ENCODE results near the gene MAPKAPK2.

Gene MAPKAPK2

DNA sequence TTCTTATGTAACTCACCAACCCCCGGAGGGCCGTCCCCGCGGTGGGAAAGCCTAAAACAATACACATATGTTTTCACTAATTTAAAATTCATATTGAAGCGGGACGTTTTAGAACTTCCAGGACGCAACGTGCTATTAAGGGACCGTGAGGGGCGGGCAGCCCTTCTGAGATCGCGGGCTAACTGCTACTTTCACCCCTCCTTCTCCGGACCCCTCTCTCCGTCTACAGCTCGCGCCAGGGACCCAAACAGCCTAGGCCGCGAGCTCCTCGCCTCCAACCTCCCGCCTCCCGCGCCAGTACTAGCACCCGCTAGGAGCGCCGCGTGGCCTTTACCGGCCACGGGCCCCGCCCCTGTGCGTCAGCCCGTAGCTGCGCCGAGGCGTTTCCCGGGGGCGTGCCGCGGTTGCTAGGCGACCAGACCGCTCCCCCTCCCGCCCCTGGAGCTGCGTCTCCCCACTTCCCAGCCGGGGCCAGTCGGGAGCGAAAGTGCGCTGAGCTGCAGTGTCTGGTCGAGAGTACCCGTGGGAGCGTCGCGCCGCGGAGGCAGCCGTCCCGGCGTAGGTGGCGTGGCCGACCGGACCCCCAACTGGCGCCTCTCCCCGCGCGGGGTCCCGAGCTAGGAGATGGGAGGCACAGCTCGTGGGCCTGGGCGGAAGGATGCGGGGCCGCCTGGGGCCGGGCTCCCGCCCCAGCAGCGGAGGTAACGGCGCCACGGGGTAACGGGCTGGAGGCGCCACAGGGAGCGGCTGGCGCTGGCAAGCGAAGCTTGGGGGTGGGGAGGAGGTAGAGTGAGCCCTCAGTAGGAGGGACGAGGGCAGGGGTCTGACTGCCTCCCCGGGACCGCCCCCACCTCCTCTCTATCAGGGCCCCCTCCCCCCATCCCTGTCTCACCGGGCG is 49.4 kb upstream of the MAPKAPK2 start, which contains the start of gene DYRK3:
Gene DYRK3 (plus strand): TSS at position 457 of the 898 bp plus-strand sequence. CDS start 168 bp downstream, at position 625.
- H3K4me3 ChIP-seq (ENCODE audit: low read depth, low read length), result peak within 1 kb of the TSS; percentile 88
- no peaks in the 10 kb centered on the region for H3K9me3 ChIP-seq (ENCODE audit: control insufficient read depth, insufficient read depth, low read depth, low read length)
- H3K4me1 ChIP-seq (ENCODE audit: control insufficient read depth, insufficient read depth, low read length), result peaks cover 11% of the 10 kb centered on the region
- CTCF ChIA-PET, result interaction anchor here (0.6 to 12.7 kb wide), 20 partner anchors 10 to 1265 kb away, joined by 3 to 380 read pairs (median 5); partner anchors contain the start of gene EIF2D
- peaks cover 5 to 16% of the 10 kb centered on the region in 2 experiments; a peak in 2 of 3 replicates for H3K36me3 ChIP-seq (ENCODE audit: control insufficient read depth in 2 of 2, insufficient read depth in 1 of 2, low read length in 2 of 2)
- peak within 1 kb of the TSS; percentile 56; the same call in 1 of the 2 replicates for H3K27ac ChIP-seq (ENCODE audit: extremely low read depth, low read depth, low read length)
- POLR2A ChIA-PET, result interaction anchor here (0.6 to 2.4 kb wide), 12 partner anchors 12 to 1233 kb away, joined by 3 to 19 read pairs (median 7); partner anchors contain the start of genes EIF2D and MAPKAPK2
- TF ChIP-seq ZNF664 (tag by site-specific recombination; IDR thresholded peaks at IDR 0.05) (no peak), MEIS1 (CRISPR knock-in tag; IDR thresholded peaks at IDR 0.05; ENCODE audit: borderline replicate concordance) (no peak), ZNF585B (tag by site-specific recombination; IDR thresholded peaks at IDR 0.05) (no peak), ZBTB20 (tag by site-specific recombination; IDR thresholded peaks at IDR 0.05) (peak; percentile 92), EGR2 (tag by site-specific recombination; IDR thresholded peaks at IDR 0.05; ENCODE audit: low read depth) (peak; percentile 95), ZNF670 (tag by site-specific recombination; IDR thresholded peaks at IDR 0.05; ENCODE audit: low read depth) (no peak), ZNF776 (tag by site-specific recombination; IDR thresholded peaks at IDR 0.05; ENCODE audit: borderline replicate concordance) (no peak), ZNF292 (tag by site-specific recombination; IDR thresholded peaks at IDR 0.05; ENCODE audit: borderline replicate concordance, low read depth) (no peak), ZNF175 (tag by site-specific recombination; IDR thresholded peaks at IDR 0.05) (no peak), ZNF600 (tag by site-specific recombination; IDR thresholded peaks at IDR 0.05) (peak; percentile 98), ZNF791 (tag by site-specific recombination; IDR thresholded peaks at IDR 0.05) (no peak), ZNF239 (tag by site-specific recombination; IDR thresholded peaks at IDR 0.05) (no peak), ZBTB7A (tag by site-specific recombination; IDR thresholded peaks at IDR 0.05; ENCODE audit: low read depth) (no peak), IKZF3 (tag by site-specific recombination; IDR thresholded peaks at IDR 0.05) (peak; percentile 83), ZNF626 (tag by site-specific recombination; IDR thresholded peaks at IDR 0.05) (no peak), ZNF350 (tag by site-specific recombination; IDR thresholded peaks at IDR 0.05) (no peak), ZNF223 (tag by site-specific recombination; IDR thresholded peaks at IDR 0.05) (no peak), HOXA7 (CRISPR knock-in tag; IDR thresholded peaks at IDR 0.05; ENCODE audit: borderline replicate concordance) (no peak), ZNF23 (tag by site-specific recombination; IDR thresholded peaks at IDR 0.05; ENCODE audit: borderline replicate concordance) (no peak), KLF9 (tag by site-specific recombination; IDR thresholded peaks at IDR 0.05; ENCODE audit: low read depth) (peak; percentile 99)
- TF ChIP-seq, protein P1, sequence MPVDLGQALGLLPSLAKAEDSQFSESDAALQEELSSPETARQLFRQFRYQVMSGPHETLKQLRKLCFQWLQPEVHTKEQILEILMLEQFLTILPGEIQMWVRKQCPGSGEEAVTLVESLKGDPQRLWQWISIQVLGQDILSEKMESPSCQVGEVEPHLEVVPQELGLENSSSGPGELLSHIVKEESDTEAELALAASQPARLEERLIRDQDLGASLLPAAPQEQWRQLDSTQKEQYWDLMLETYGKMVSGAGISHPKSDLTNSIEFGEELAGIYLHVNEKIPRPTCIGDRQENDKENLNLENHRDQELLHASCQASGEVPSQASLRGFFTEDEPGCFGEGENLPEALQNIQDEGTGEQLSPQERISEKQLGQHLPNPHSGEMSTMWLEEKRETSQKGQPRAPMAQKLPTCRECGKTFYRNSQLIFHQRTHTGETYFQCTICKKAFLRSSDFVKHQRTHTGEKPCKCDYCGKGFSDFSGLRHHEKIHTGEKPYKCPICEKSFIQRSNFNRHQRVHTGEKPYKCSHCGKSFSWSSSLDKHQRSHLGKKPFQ (tag by site-specific recombination; IDR thresholded peaks at IDR 0.05), result no peak
- TF ChIP-seq, protein P2, sequence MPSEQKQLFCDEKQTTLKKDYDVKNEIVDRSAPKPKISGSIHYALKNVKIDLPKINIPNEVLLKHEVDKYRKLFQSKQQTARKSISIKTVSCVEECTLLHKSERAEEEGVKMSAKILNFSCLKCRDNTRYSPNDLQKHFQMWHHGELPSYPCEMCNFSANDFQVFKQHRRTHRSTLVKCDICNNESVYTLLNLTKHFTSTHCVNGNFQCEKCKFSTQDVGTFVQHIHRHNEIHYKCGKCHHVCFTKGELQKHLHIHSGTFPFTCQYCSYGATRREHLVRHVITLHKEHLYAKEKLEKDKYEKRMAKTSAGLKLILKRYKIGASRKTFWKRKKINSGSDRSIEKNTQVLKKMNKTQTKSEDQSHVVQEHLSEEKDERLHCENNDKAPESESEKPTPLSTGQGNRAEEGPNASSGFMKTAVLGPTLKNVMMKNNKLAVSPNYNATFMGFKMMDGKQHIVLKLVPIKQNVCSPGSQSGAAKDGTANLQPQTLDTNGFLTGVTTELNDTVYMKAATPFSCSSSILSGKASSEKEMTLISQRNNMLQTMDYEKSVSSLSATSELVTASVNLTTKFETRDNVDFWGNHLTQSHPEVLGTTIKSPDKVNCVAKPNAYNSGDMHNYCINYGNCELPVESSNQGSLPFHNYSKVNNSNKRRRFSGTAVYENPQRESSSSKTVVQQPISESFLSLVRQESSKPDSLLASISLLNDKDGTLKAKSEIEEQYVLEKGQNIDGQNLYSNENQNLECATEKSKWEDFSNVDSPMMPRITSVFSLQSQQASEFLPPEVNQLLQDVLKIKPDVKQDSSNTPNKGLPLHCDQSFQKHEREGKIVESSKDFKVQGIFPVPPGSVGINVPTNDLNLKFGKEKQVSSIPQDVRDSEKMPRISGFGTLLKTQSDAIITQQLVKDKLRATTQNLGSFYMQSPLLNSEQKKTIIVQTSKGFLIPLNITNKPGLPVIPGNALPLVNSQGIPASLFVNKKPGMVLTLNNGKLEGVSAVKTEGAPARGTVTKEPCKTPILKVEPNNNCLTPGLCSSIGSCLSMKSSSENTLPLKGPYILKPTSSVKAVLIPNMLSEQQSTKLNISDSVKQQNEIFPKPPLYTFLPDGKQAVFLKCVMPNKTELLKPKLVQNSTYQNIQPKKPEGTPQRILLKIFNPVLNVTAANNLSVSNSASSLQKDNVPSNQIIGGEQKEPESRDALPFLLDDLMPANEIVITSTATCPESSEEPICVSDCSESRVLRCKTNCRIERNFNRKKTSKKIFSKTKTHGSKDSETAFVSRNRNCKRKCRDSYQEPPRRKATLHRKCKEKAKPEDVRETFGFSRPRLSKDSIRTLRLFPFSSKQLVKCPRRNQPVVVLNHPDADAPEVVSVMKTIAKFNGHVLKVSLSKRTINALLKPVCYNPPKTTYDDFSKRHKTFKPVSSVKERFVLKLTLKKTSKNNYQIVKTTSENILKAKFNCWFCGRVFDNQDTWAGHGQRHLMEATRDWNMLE (tag by site-specific recombination; conservative IDR thresholded peaks at IDR 0.05; ENCODE audit: low read depth), result no peak
- TF ChIP-seq, protein P3, sequence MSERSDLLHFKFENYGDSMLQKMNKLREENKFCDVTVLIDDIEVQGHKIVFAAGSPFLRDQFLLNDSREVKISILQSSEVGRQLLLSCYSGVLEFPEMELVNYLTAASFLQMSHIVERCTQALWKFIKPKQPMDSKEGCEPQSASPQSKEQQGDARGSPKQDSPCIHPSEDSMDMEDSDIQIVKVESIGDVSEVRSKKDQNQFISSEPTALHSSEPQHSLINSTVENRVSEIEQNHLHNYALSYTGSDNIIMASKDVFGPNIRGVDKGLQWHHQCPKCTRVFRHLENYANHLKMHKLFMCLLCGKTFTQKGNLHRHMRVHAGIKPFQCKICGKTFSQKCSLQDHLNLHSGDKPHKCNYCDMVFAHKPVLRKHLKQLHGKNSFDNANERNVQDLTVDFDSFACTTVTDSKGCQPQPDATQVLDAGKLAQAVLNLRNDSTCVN (tag by site-specific recombination; optimal IDR thresholded peaks at IDR 0.05), result peak; percentile 99
- TF ChIP-seq, protein P4, sequence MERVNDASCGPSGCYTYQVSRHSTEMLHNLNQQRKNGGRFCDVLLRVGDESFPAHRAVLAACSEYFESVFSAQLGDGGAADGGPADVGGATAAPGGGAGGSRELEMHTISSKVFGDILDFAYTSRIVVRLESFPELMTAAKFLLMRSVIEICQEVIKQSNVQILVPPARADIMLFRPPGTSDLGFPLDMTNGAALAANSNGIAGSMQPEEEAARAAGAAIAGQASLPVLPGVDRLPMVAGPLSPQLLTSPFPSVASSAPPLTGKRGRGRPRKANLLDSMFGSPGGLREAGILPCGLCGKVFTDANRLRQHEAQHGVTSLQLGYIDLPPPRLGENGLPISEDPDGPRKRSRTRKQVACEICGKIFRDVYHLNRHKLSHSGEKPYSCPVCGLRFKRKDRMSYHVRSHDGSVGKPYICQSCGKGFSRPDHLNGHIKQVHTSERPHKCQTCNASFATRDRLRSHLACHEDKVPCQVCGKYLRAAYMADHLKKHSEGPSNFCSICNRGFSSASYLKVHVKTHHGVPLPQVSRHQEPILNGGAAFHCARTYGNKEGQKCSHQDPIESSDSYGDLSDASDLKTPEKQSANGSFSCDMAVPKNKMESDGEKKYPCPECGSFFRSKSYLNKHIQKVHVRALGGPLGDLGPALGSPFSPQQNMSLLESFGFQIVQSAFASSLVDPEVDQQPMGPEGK (tag by site-specific recombination; IDR thresholded peaks at IDR 0.05), result peak; percentile 97
- TF ChIP-seq, protein P5, sequence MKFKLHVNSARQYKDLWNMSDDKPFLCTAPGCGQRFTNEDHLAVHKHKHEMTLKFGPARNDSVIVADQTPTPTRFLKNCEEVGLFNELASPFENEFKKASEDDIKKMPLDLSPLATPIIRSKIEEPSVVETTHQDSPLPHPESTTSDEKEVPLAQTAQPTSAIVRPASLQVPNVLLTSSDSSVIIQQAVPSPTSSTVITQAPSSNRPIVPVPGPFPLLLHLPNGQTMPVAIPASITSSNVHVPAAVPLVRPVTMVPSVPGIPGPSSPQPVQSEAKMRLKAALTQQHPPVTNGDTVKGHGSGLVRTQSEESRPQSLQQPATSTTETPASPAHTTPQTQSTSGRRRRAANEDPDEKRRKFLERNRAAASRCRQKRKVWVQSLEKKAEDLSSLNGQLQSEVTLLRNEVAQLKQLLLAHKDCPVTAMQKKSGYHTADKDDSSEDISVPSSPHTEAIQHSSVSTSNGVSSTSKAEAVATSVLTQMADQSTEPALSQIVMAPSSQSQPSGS (tag by site-specific recombination; IDR thresholded peaks at IDR 0.05; ENCODE audit: low read depth), result no peak

All from HEK293 (cell line).